Stimulated activated CD8-positive, alpha-beta memory T cell treated with anti-CD3 and anti-CD28 coated beads, Interleukin-2, amount 100 ng/mL, for 1 hour (primary cell): ENCODE data around the gene PTGER3.
"Not testable (repeated sequence)": the region's sequence is repeated elsewhere in the genome, so short reads cannot be mapped to it uniquely, and the experiment has no call there.

ENCODE experiments used
- DNase-seq, 2 donors: peaks; one replicate each; pipeline ENCODE4 v3.0.0-alpha.2; 2020; ENCODE audit warnings: low read depth in 2 of 2

Gene PTGER3

GRCh38 chr1:70947835-70948234 is 99.8 kb downstream of the PTGER3 start:
- DNase-seq, result no peak

GRCh38 chr1:70945676-70946075 is 101.9 kb downstream of the PTGER3 start:
- no peak for DNase-seq

GRCh38 chr1:70945251-70945650 is 102.4 kb downstream of the PTGER3 start:
- no peak for DNase-seq

DNA sequence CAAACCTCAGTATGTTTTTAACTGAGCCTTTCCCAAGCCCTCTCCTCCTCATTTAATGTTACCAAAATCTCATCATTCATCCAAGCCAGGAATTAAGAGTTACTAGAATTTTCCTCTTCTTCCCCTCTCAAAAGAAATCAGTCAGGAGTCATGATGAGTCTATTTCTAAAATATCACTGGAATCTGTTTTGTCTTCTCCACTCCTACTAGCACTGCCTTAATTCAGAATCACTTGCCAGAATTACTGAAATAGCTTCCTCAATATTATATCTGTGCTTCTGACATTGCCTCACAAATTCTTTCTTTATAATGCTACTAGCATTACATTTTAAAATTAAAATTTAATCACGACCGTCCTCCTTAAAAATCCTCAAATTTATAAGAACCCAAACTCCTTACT is 106.1 kb downstream of the PTGER3 start:
- no peak for DNase-seq

DNA sequence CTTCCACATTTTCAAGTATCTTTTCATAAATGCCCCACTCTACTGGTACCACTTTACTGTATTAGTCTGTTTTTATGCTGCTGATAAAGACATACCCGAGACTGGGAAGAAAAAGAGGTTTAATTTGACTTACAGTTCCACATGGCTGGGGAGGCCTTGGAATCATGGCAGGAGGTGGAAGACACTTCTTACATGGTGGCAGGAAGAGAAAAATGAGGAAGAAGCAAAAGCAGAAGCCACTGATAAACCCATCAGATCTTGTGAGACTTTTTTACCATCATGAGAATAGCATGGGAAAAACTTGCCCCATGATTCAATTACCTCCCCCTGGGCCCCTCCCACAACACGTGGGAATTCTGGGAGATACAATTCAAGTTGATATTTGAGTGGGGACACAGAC is 107.2 kb downstream of the PTGER3 start:
- DNase-seq, result not testable (repeated sequence)

GRCh38 chr1:70934194-70934961 is 113.2 kb downstream of the PTGER3 start:
- DNase-seq, result no peak

GRCh38 chr1:70930062-70930461 is 117.6 kb downstream of the PTGER3 start:
- DNase-seq, result no peak

DNA sequence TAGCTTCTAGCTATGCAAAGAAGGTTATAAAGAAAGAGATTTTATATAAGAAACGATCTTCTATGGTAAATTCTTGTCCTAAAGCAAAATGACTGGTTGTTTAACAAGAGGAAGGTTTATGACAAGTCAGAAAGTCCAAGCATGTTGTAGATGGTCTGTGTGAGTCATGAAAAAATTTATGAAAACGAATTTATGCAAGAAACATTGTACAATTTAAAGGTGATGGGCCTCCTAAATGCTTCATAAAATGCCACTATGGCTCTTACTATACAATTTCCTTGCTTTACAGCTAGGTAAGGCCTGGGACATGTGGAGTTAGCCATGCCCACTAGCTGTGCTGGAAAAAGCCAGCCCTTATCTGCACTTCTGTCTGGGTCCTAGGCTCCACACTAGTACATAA is 125.4 kb downstream of the PTGER3 start:
- no peak for DNase-seq
